NCI-H345 treated with DMSO at 0.1 percent for 48 hours (cell line): ENCODE measurements around the gene ZFPM1.
A peak's percentile ranks its signal among the peaks of the same experiment; 100 is the strongest.
"Not testable (repeated sequence)": the region's sequence is repeated elsewhere in the genome, so short reads cannot be mapped to it uniquely, and the experiment has no call there.

Experiments used
- DNase-seq: peaks from one replicate; lab custom pipeline; 2025; ENCODE audit not compliant: unreplicated experiment; lab: John Stamatoyannopoulos, UW

ZFPM1 gene

GRCh38 chr16:88510091-88510994 is 57.3 kb downstream of the ZFPM1 start:
- DNase-seq: peak; percentile 60

GRCh38 chr16:88511060-88511459 is 58.0 kb downstream of the ZFPM1 start:
- no peak for DNase-seq

GRCh38 chr16:88511906-88512305 is 58.8 kb downstream of the ZFPM1 start:
- no peak for DNase-seq

- DNase-seq: no peak
Observed at GRCh38 chr16:88512728-88513696, 59.9 kb downstream of the ZFPM1 start.

- no peak for DNase-seq
Observed at GRCh38 chr16:88514070-88514469, 61.0 kb downstream of the ZFPM1 start.

GRCh38 chr16:88514526-88515232 is 61.6 kb downstream of the ZFPM1 start:
- DNase-seq: no peak

- no peak for DNase-seq
Observed at GRCh38 chr16:88515371-88515770, 62.3 kb downstream of the ZFPM1 start.

- no peak for DNase-seq
Observed at GRCh38 chr16:88515925-88516594, 63.0 kb downstream of the ZFPM1 start.

GRCh38 chr16:88516601-88517061 is 63.6 kb downstream of the ZFPM1 start:
- DNase-seq: no peak

GRCh38 chr16:88517208-88517774 is 64.2 kb downstream of the ZFPM1 start:
- not testable (repeated sequence) for DNase-seq

- not testable (repeated sequence) for DNase-seq
Observed at GRCh38 chr16:88518411-88519111, 65.5 kb downstream of the ZFPM1 start.

GRCh38 chr16:88519240-88519639 is 66.2 kb downstream of the ZFPM1 start:
- DNase-seq: no peak

- DNase-seq: no peak
Observed at GRCh38 chr16:88519938-88520653, 67.0 kb downstream of the ZFPM1 start.

- no peak for DNase-seq
Observed at GRCh38 chr16:88521674-88522073, 68.6 kb downstream of the ZFPM1 start.

- DNase-seq: no peak
Observed at GRCh38 chr16:88522276-88522949, 69.3 kb downstream of the ZFPM1 start.

- no peak for DNase-seq
Observed at GRCh38 chr16:88523309-88524161, 70.5 kb downstream of the ZFPM1 start.

GRCh38 chr16:88524274-88524972 is 71.3 kb downstream of the ZFPM1 start:
- DNase-seq: no peak
